ENCODE data around the gene C11orf86. TPM values are rescaled to one million over a fixed set of nuclear protein-coding genes. Genes with fewer than 3 reads are reported as not detected.
"Not testable (repeated sequence)": the region's sequence is repeated elsewhere in the genome, so short reads cannot be mapped to it uniquely, and the experiment has no call there.

C11orf86 gene
- total RNA-seq, 2 donors from 2014 or later: 23.0 to 31.6 TPM

DNA sequence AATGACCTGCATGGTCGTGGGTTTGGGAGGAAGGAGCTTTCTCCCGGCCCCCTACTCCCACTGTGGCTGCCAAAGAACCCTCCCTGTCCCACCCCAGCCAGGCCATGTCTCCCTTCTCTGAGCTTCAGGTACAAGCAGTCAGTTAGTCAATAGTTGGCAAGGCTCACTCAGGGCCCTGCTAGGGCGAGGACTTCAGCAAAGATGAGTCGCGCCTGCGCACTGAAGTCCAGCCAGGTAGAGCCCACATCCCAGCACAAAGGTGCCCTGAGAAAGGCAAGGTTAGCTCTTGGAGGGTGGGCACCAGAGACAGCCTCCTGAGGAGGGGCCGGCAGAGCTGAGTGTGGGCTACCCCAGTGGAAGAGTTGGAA, 11.1 kb downstream of the C11orf86 start:
- TF ChIP-seq, protein P1, sequence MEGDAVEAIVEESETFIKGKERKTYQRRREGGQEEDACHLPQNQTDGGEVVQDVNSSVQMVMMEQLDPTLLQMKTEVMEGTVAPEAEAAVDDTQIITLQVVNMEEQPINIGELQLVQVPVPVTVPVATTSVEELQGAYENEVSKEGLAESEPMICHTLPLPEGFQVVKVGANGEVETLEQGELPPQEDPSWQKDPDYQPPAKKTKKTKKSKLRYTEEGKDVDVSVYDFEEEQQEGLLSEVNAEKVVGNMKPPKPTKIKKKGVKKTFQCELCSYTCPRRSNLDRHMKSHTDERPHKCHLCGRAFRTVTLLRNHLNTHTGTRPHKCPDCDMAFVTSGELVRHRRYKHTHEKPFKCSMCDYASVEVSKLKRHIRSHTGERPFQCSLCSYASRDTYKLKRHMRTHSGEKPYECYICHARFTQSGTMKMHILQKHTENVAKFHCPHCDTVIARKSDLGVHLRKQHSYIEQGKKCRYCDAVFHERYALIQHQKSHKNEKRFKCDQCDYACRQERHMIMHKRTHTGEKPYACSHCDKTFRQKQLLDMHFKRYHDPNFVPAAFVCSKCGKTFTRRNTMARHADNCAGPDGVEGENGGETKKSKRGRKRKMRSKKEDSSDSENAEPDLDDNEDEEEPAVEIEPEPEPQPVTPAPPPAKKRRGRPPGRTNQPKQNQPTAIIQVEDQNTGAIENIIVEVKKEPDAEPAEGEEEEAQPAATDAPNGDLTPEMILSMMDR (IDR thresholded peaks at IDR 0.05): no peak
- no peak overlapping the region for H3K27ac ChIP-seq
- DNase-seq: no peak

DNA sequence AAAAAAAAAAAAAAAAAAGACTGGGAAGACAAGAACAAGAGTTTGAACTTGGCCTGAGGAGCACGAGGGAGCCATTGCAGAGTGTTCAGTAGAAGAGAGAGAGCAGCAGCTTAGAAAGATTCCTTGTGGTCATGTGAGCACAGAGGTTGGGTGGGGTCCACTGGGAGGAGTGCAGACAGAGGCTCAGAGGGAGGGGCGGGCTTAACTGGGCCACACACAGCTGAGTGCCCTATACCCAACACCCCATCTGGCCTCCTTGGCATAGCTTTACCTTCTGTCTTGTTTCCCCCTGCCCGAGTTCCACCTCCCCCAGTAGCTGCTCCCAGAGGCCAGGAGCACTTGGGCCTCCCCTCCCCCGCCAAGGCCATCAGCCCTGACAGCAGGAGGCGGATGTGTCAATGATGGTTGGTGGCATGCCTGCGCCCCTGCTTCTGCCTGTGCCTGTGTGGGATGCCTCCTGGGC, 12.1 kb downstream of the C11orf86 start:
- no peak overlapping the region for H3K27ac ChIP-seq
- no peak for DNase-seq
- peaks cover 3% of the 10 kb centered on the region for H3K4me1 ChIP-seq
- no peak overlapping the region for H3K9ac ChIP-seq (ENCODE audit: low read depth in 2 of 2, low read length in 2 of 2)
- intact Hi-C loops (cut with DNase I): no loop called here
- H3K36me3 ChIP-seq: no peaks in the 10 kb centered on the region
- TF ChIP-seq, protein P1 (IDR thresholded peaks at IDR 0.05): no peak
- no peaks in the 10 kb centered on the region for H3K27me3 ChIP-seq
- no peaks in the 10 kb centered on the region for H3K9me3 ChIP-seq
- H3K4me3 ChIP-seq: no peak overlapping the region

More for the DNA sequence above, 11.1 kb downstream of the C11orf86 start:
- intact Hi-C loops (cut with DNase I): no loop called here
- H3K4me3 ChIP-seq: no peak overlapping the region
- no peaks in the 10 kb centered on the region for H3K9me3 ChIP-seq
- no peaks in the 10 kb centered on the region for H3K36me3 ChIP-seq
- no peak overlapping the region for H3K9ac ChIP-seq (ENCODE audit: low read depth in 2 of 2, low read length in 2 of 2)
- H3K4me1 ChIP-seq: peaks cover 9% of the 10 kb centered on the region
- no peaks in the 10 kb centered on the region for H3K27me3 ChIP-seq

DNA sequence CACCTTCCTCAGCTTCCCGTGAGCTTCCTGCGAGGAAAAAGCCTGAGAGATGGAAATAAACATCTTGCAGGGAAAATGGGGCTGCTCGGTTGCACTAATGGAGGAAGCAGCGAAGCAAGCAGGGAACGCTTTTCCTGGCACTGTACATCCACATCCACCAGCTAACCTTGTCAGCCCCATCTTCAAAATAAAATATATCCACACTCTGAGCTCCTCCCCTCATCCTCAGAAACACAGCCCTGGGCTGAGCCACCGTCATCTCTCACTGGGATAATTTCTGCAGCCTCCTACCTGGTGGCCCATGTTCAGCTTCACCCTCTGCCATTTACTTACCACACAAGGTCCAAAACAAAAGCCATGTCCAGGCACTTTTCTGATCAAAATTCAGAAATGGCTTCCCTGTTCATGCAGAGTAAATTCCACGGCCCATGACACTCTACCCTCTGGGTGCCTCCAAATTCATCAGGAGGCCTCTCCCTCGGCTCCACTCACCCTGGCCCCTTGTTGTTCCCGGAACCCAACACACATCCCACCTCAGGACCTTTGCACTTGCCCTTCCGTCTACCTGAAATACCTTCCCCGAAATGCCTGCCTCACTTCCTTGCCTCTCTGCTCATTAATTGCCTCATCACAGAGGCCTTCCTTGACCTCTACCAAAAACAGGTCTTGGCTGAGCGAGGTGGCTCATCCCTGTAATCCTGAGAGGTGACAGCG, 13.0 kb downstream of the C11orf86 start:
- no peak for DNase-seq
- Histone ChIP-seq H3K9me3 (no peaks in the 10 kb centered on the region), H3K4me3 (no peak overlapping the region), H3K4me1 (no peaks in the 10 kb centered on the region), H3K27me3 (no peaks in the 10 kb centered on the region), H3K27ac (no peak overlapping the region), H3K36me3 (no peaks in the 10 kb centered on the region), H3K9ac (ENCODE audit: low read depth in 2 of 2, low read length in 2 of 2) (no peak overlapping the region)
- TF ChIP-seq, protein P1 (IDR thresholded peaks at IDR 0.05): no peak
- intact Hi-C loops (cut with DNase I): no loop called here

DNA sequence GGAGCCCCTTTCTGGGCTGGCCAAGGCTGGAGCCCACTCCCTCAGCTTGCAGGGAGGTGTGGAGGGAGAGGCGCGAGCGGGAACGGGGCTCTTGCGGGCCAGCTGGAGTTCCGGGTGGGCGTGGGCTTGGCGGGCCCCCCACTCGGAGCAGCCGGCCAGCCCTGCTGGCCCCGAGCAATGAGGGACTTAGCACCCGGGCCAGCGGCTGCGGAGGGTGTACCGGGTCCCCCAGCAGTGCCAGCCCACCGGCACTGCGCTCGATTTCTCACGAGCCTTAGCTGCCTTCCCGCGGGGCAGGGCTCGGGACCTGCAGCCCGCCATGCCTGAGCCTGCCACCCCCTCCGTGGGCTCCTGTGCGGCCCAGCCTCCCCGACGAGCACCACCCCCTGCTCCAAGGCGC, 13.6 kb downstream of the C11orf86 start:
- H3K9ac ChIP-seq (ENCODE audit: low read depth in 2 of 2, low read length in 2 of 2); H3K36me3 ChIP-seq; H3K4me3 ChIP-seq; intact Hi-C loops (cut with DNase I); H3K4me1 ChIP-seq; H3K9me3 ChIP-seq; H3K27ac ChIP-seq; H3K27me3 ChIP-seq; DNase-seq: not testable (repeated sequence)

DNA sequence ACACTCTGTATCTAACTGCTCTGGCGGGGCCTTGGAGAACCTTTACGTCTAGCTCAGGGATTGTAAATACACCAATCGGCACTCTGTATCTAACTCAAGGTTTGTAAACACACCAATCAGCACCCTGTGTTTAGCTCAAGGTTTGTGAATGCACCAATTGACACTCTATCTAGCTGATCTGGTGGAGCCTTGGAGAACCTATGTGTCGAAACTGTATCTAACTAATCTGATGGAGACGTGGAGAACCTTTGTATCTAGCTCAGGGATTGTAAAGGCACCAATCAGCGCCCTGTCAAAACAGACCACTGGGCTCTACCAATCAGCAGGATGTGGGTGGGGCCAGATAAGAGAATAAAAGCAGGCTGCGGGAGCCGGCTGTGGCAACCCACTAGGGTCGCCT, 14.3 kb downstream of the C11orf86 start:
- H3K4me1 ChIP-seq; intact Hi-C loops (cut with DNase I); H3K27me3 ChIP-seq; DNase-seq; H3K36me3 ChIP-seq; H3K4me3 ChIP-seq; H3K27ac ChIP-seq; H3K9ac ChIP-seq (ENCODE audit: low read depth in 2 of 2, low read length in 2 of 2); H3K9me3 ChIP-seq: not testable (repeated sequence)

DNA sequence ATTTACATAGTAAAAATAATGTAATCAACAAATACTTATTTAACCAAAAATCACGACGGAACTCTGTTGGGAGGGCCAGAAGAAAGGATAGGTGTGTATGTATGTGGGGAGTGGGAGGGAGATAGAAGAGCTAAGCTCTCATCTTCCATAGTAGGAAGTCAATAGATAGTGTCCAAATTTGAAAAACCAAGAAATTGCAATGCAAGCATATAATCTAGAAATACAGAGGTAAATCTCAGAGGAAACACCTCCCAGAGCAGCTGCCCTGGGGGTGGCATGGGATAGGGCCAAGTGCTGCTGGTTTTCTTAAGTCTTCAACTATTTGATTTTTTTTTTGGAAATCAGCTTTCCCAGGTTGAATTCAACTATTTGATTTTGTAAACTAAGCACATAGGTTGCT, 16.9 kb downstream of the C11orf86 start:
- H3K36me3 ChIP-seq: no peaks in the 10 kb centered on the region
- intact Hi-C loops (cut with DNase I): no loop called here
- H3K9ac ChIP-seq (ENCODE audit: low read depth in 2 of 2, low read length in 2 of 2): no peak overlapping the region
- no peak overlapping the region for H3K4me3 ChIP-seq
- DNase-seq: no peak
- no peaks in the 10 kb centered on the region for H3K27me3 ChIP-seq
- no peaks in the 10 kb centered on the region for H3K4me1 ChIP-seq
- no peaks in the 10 kb centered on the region for H3K9me3 ChIP-seq
- no peak overlapping the region for H3K27ac ChIP-seq
- TF ChIP-seq, protein P1 (IDR thresholded peaks at IDR 0.05): no peak

Data from colonic mucosa (tissue), 4 donors.